Esophagus muscularis mucosa (tissue), 3 donors: ENCODE results near the gene SEPTIN8.

ENCODE experiments used
- CTCF ChIP-seq, 3 experiments: fragments of 200-600 bp in 2 of 3; fragments of 450-650 bp in 1 of 3; sonication (generic) in 2 of 3; IDR thresholded peaks; one replicate each; pipeline ENCODE4 v1.5.1; 2017 to 2019; ENCODE audit warnings: antibody characterized with exemption in 3 of 3, mild to moderate bottlenecking in 2 of 3, moderate library complexity in 1 of 3
- POLR2AphosphoS5 ChIP-seq, 2 donors: sonication (generic); formaldehyde crosslinking; IDR thresholded peaks; one replicate each; pipeline ENCODE4 v1.6.1; 2017; ENCODE audit warnings: antibody characterized with exemption in 2 of 2

GRCh38 chr5:132824426-132824825 is 47.4 kb upstream of the SEPTIN8 start:
- no peak for TF ChIP-seq CTCF (IDR thresholded peaks at IDR 0.05)
- no peak for TF ChIP-seq POLR2AphosphoS5 (IDR thresholded peaks at IDR 0.05)
